Measurements from ENCODE around the gene TSPAN10. TPM values are rescaled to one million over a fixed set of nuclear protein-coding genes. Genes with fewer than 3 reads are reported as not detected.

Gene TSPAN10
- total RNA-seq, 4 donors from 2014 or later = 0.32 to 0.92 TPM; not detected in 2

- Histone ChIP-seq H3K9me3 (peaks cover 0 to 7% (median 5%) of the 10 kb centered on the region in 4 donors), H3K27ac (replicated peaks in 1 of 4) (no peak overlapping the region), H3K36me3 (no peaks in the 10 kb centered on the region), H3K4me1 (peaks cover 0 to 8% (median 3%) of the 10 kb centered on the region in 4 donors), H3K27me3 (peaks cover 0 to 54% (median 25%) of the 10 kb centered on the region in 4 donors), H3K4me3 (no peak overlapping the region)
- no peak for DNase-seq (ENCODE audit: extremely low spot score)
- WGBS = 78% methylated on average over 7 of the region's 12 CpGs
- TF ChIP-seq EP300 (IDR thresholded peaks at IDR 0.05) (no peak), POLR2A (IDR thresholded peaks at IDR 0.05; ENCODE audit: low read depth) (no peak), POLR2AphosphoS5 (IDR thresholded peaks at IDR 0.05) (no peak), CTCF (IDR thresholded peaks at IDR 0.05) (no peak)
- intact Hi-C loops (cut with DNase I) = no loop called here
These were observed 10.0 kb downstream of the TSPAN10 start for GRCh38 chr17:81646869-81647600.

GRCh38 chr17:81647640-81648012 lies 10.6 kb downstream of the TSPAN10 start:
- Histone ChIP-seq H3K27ac (replicated peaks in 1 of 4) (no peak overlapping the region), H3K4me3 (no peak overlapping the region), H3K4me1 (peaks cover 0 to 8% (median 3%) of the 10 kb centered on the region in 4 donors), H3K27me3 (peaks cover 0 to 60% (median 25%) of the 10 kb centered on the region in 4 donors), H3K9me3 (peaks cover 0 to 7% (median 5%) of the 10 kb centered on the region in 4 donors), H3K36me3 (no peaks in the 10 kb centered on the region)
- 44% methylated on average over 13 of the region's 21 CpGs for WGBS
- intact Hi-C loops (cut with DNase I) = no loop called here
- no peak for TF ChIP-seq POLR2A (IDR thresholded peaks at IDR 0.05; ENCODE audit: low read depth)
- TF ChIP-seq CTCF (IDR thresholded peaks at IDR 0.05) = no peak
- TF ChIP-seq EP300 (IDR thresholded peaks at IDR 0.05) = no peak
- no peak for TF ChIP-seq POLR2AphosphoS5 (IDR thresholded peaks at IDR 0.05)
- no peak for DNase-seq (ENCODE audit: extremely low spot score)

GRCh38 chr17:81648013-81648706 lies 11.2 kb downstream of the TSPAN10 start:
- Histone ChIP-seq H3K27me3 (peaks cover 0 to 65% (median 25%) of the 10 kb centered on the region in 4 donors), H3K4me1 (peaks cover 0 to 8% (median 3%) of the 10 kb centered on the region in 4 donors), H3K27ac (replicated peaks in 1 of 4) (no peak overlapping the region), H3K36me3 (no peaks in the 10 kb centered on the region), H3K4me3 (no peak overlapping the region), H3K9me3 (peaks cover 0 to 7% (median 5%) of the 10 kb centered on the region in 4 donors)
- TF ChIP-seq CTCF (IDR thresholded peaks at IDR 0.05) (no peak), EP300 (IDR thresholded peaks at IDR 0.05) (no peak), POLR2A (IDR thresholded peaks at IDR 0.05; ENCODE audit: low read depth) (no peak), POLR2AphosphoS5 (IDR thresholded peaks at IDR 0.05) (no peak)
- no peak for DNase-seq (ENCODE audit: extremely low spot score)
- 9% methylated on average over 5 of the region's 78 CpGs for WGBS
- intact Hi-C loops (cut with DNase I) = no loop called here

- TF ChIP-seq CTCF (IDR thresholded peaks at IDR 0.05) = no peak
- no peak for TF ChIP-seq POLR2A (IDR thresholded peaks at IDR 0.05; ENCODE audit: low read depth)
- TF ChIP-seq EP300 (IDR thresholded peaks at IDR 0.05) = no peak
- TF ChIP-seq POLR2AphosphoS5 (IDR thresholded peaks at IDR 0.05) = no peak
- H3K4me3 ChIP-seq = no peak overlapping the region
These were observed 11.7 kb downstream of the TSPAN10 start for GRCh38 chr17:81648707-81649085.

More at GRCh38 chr17:81648707-81649085, 11.7 kb downstream of the TSPAN10 start:
- Histone ChIP-seq H3K9me3 (peaks cover 0 to 7% (median 5%) of the 10 kb centered on the region in 4 donors), H3K4me1 (peaks cover 0 to 8% (median 3%) of the 10 kb centered on the region in 4 donors), H3K36me3 (no peaks in the 10 kb centered on the region), H3K27me3 (peaks cover 0 to 71% (median 28%) of the 10 kb centered on the region in 4 donors), H3K27ac (replicated peaks in 1 of 4) (no peak overlapping the region)
- 48% methylated on average over 10 of the region's 14 CpGs for WGBS
- no peak for DNase-seq (ENCODE audit: extremely low spot score)
- intact Hi-C loops (cut with DNase I) = no loop called here
